Effector memory CD4-positive, alpha-beta T cell (primary cell): ENCODE data around the gene CCDC197.
A peak's percentile ranks its signal among the peaks of the same experiment; 100 is the strongest.

Experiments
- DNase-seq, 3 donors: peaks; one replicate each; pipeline ENCODE4 v3.0.0-alpha.2; 2020
- H3K27ac ChIP-seq: 2 replicates; pipeline ENCODE4 v1.7.0; 2013; ENCODE audit warnings: mild to moderate bottlenecking, low read length, moderate library complexity; ENCODE audit not compliant: insufficient read depth, poor library complexity, severe bottlenecking
- H3K27me3 ChIP-seq: replicated peaks from 2 replicates; pipeline ENCODE4 v1.7.0; 2013; ENCODE audit warnings: mild to moderate bottlenecking, low read length; ENCODE audit not compliant: insufficient read depth, control insufficient read depth, poor library complexity, severe bottlenecking
- H3K36me3 ChIP-seq: 2 replicates; pipeline ENCODE4 v1.7.0; 2013; ENCODE audit warnings: mild to moderate bottlenecking, low read length, moderate library complexity; ENCODE audit not compliant: control insufficient read depth, insufficient read depth
- H3K4me1 ChIP-seq: 2 replicates; pipeline ENCODE4 v1.7.0; 2013; ENCODE audit warnings: low read length, mild to moderate bottlenecking; ENCODE audit not compliant: control insufficient read depth, insufficient read depth, poor library complexity, severe bottlenecking
- H3K4me3 ChIP-seq: 2 replicates; pipeline ENCODE4 v1.7.0; 2013; ENCODE audit warnings: low read length, low read depth, mild to moderate bottlenecking; ENCODE audit not compliant: insufficient read depth, poor library complexity, severe bottlenecking
- H3K9me3 ChIP-seq: 2 replicates; pipeline ENCODE4 v1.7.0; 2013; ENCODE audit warnings: mild to moderate bottlenecking, low read length, moderate library complexity; ENCODE audit not compliant: control insufficient read depth

Gene CCDC197

DNA sequence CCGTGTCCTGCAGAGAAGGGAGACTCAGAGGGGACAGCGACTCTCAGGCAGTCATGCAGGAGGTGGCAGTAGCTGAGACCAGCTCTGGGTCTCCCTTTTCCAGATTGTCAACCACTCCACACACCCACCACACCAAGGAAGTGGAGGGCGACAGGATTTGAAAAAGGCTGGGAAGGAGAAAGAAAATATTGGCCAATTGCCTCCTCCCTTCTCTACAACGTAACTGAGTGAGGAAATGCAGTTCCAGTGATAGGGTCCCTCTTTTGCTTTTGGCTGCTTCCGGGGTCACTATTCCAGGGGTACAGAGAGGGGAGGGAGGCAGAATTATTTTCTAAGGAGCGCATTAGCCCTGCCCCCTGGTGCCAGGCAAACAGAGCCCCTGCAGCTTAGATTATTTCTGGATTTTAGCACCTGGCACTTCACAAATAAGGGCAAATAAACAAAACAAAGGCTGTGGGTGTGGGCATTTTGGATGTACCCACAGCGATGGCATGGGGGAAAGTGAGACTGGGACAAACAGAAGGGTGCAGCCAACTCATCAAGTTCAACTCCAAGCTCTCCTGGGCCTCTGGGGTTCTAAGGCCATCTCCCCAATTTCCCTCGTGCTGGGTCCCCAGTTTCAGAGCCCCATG, 41.1 kb upstream of the CCDC197 start:
- H3K4me3 ChIP-seq, result peak overlapping the region; percentile 13
- peak overlapping the region; percentile 62 for H3K27ac ChIP-seq
- peaks cover 84% of the 10 kb centered on the region for H3K4me1 ChIP-seq

DNA sequence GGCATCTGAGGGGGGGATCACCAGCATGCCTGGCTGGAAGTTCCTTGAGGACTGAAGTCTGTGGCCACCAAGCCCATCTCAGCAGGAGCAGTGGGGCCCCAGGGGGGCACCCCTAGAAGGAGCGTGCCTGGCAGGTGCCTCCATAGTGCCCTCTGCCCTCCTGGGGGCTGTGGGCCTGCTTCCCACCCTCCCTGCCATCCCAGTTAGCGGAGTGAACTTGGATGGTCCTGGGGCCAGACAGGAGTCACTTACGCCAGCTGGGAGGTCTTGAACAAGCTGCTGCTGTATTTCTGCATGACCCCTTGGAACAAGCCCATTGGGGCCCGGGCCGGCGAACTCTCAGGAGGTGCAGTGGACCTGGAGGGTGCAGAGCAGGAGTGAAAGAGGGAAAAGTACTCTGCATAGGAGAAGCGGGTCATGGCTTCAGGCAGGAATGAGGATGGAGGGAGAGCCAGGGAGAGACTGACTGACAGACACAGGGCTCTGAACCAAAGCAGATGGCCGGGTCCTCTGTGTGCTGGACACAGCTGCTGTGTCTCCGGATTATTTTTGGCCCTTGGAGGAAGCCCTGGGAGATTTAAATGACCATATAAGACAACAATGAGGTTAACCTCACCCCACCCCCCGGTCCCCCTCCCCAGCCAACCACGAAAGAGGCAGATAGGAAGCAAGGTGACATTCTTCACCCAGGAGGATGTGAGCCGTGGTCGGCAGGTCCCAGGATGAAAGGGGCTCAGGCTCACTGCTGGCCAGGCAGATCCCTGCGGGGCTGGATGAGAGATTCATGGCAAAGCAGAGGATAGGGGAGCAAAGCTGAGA, 40.4 kb upstream of the CCDC197 start:
- Histone ChIP-seq H3K36me3 (no peaks in the 10 kb centered on the region), H3K4me1 (peaks cover 91% of the 10 kb centered on the region), H3K9me3 (no peaks in the 10 kb centered on the region), H3K4me3 (no peak overlapping the region), H3K27ac (peak overlapping the region; percentile 8), H3K27me3 (no peaks in the 10 kb centered on the region)
- DNase-seq, result no peak

More for the DNA sequence above, 41.1 kb upstream of the CCDC197 start:
- DNase-seq, result no peak
- H3K9me3 ChIP-seq, result no peaks in the 10 kb centered on the region
- no peaks in the 10 kb centered on the region for H3K36me3 ChIP-seq
- no peaks in the 10 kb centered on the region for H3K27me3 ChIP-seq

GRCh38 chr14:93957333-93957710, 39.8 kb upstream of the CCDC197 start:
- H3K4me3 ChIP-seq, result no peak overlapping the region
- no peaks in the 10 kb centered on the region for H3K9me3 ChIP-seq
- no peaks in the 10 kb centered on the region for H3K27me3 ChIP-seq
- peaks cover 93% of the 10 kb centered on the region for H3K4me1 ChIP-seq
- H3K36me3 ChIP-seq, result no peaks in the 10 kb centered on the region
- peak overlapping the region; percentile 8 for H3K27ac ChIP-seq
- no peak for DNase-seq

GRCh38 chr14:93957751-93958566, 39.1 kb upstream of the CCDC197 start:
- H3K36me3 ChIP-seq, result no peaks in the 10 kb centered on the region
- no peaks in the 10 kb centered on the region for H3K27me3 ChIP-seq
- peaks cover 94% of the 10 kb centered on the region for H3K4me1 ChIP-seq
- peak overlapping the region; percentile 66 for H3K27ac ChIP-seq
- no peak overlapping the region for H3K4me3 ChIP-seq
- no peaks in the 10 kb centered on the region for H3K9me3 ChIP-seq
- DNase-seq, result no peak

DNA sequence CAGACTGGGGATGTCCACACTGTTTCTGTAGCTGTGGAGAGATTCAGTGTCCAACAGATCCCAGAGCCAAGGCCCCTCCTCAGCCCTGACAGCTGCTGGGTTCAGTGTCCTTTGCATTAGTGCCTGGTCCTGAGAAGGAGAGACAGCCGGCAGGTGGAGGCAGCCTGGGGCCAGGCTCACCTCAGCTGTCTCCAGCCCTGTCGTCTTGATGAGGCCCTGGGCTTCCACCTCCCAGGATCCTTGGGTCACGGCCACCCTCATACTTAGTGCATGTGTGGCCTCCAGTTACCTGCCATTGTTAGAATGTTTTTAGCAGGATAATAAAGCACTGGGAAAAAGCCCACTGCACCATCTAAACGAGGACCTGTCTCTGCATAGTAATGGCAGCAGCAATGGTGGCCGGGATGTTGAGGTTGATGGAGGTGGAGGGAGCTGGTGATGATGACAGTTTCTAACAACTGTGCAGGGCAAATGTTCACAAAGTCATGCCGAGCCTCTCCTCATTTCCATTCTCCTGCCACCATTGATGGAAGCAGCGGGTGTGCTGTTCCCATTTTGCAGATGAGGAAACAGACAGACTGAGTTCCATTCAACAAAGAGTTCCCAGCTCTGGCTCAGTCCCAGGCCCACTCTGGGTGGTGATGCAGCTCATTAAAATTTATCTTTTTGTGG, 38.4 kb upstream of the CCDC197 start:
- Histone ChIP-seq H3K36me3 (no peaks in the 10 kb centered on the region), H3K4me1 (peaks cover 94% of the 10 kb centered on the region), H3K9me3 (no peaks in the 10 kb centered on the region), H3K27ac (peak overlapping the region; percentile 66), H3K27me3 (no peaks in the 10 kb centered on the region), H3K4me3 (peak overlapping the region; percentile 10)
- DNase-seq, result no peak

- peak; percentile 91 to 95 (median 92) for DNase-seq
- Histone ChIP-seq H3K4me1 (peaks cover 94% of the 10 kb centered on the region), H3K36me3 (no peaks in the 10 kb centered on the region), H3K4me3 (peak overlapping the region; percentile 10), H3K27me3 (no peaks in the 10 kb centered on the region), H3K27ac (peak overlapping the region; percentile 66), H3K9me3 (no peaks in the 10 kb centered on the region)
These were observed 37.6 kb upstream of the CCDC197 start for GRCh38 chr14:93959239-93960107.

GRCh38 chr14:93960108-93960475, 37.0 kb upstream of the CCDC197 start:
- DNase-seq, result no peak
- Histone ChIP-seq H3K4me1 (peaks cover 88% of the 10 kb centered on the region), H3K4me3 (no peak overlapping the region), H3K27me3 (no peaks in the 10 kb centered on the region), H3K27ac (peak overlapping the region; percentile 66), H3K36me3 (no peaks in the 10 kb centered on the region), H3K9me3 (no peaks in the 10 kb centered on the region)

GRCh38 chr14:93960774-93961438, 36.2 kb upstream of the CCDC197 start:
- no peak overlapping the region for H3K4me3 ChIP-seq
- H3K9me3 ChIP-seq, result no peaks in the 10 kb centered on the region
- no peaks in the 10 kb centered on the region for H3K27me3 ChIP-seq
- no peak overlapping the region for H3K27ac ChIP-seq
- no peak for DNase-seq
- no peaks in the 10 kb centered on the region for H3K36me3 ChIP-seq
- H3K4me1 ChIP-seq, result peaks cover 80% of the 10 kb centered on the region

DNA sequence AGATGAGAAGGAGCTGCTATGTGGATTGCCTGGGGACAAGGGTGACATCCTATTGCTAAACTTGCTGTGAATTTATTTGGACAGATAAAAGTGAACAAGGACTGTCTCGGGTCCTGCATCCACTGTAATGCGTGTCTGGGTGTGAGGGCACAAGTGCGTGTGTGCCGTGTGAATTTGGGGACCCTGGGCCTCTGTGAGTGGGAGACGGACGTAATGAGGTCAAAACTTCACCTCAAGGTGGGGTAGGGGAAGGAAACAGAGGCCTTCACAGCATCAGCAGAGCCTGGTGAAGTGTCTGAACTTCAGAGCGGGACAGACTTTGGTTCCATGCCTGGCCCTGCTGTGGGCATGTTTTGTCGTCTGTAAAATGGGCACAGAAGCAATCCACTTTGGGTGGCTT, 35.5 kb upstream of the CCDC197 start:
- H3K27ac ChIP-seq, result no peak overlapping the region
- no peak overlapping the region for H3K4me3 ChIP-seq
- no peaks in the 10 kb centered on the region for H3K36me3 ChIP-seq
- no peaks in the 10 kb centered on the region for H3K27me3 ChIP-seq
- peaks cover 73% of the 10 kb centered on the region for H3K4me1 ChIP-seq
- no peak for DNase-seq
- no peaks in the 10 kb centered on the region for H3K9me3 ChIP-seq
